Ascending aorta (tissue), 2 donors: ENCODE results near the gene OR51B4. TPM values are rescaled to one million over a fixed set of nuclear protein-coding genes. Genes with fewer than 3 reads are reported as not detected.
"Not testable (repeated sequence)": the region's sequence is repeated elsewhere in the genome, so short reads cannot be mapped to it uniquely, and the experiment has no call there.

Experiments
- DNase-seq, 2 donors: peaks; one replicate each; pipeline ENCODE4 v3.0.0-alpha.2; 2019; ENCODE audit warnings: low spot score in 2 of 2
- H3K27ac ChIP-seq, 2 donors: fragments of 200-600 bp; sonication (generic); one replicate each; pipeline ENCODE4 v1.5.1; 2016 to 2017; ENCODE audit warnings: mild to moderate bottlenecking in 1 of 2
- H3K27me3 ChIP-seq: fragments of 200-600 bp; sonication (generic); one replicate; pipeline ENCODE4 v1.5.1; 2017
- H3K36me3 ChIP-seq, 2 donors: fragments of 200-600 bp; sonication (generic); one replicate each; pipeline ENCODE4 v1.5.1; 2016
- H3K4me1 ChIP-seq, 2 donors: fragments of 200-600 bp; sonication (generic); one replicate each; pipeline ENCODE4 v1.5.1; 2016 to 2017; ENCODE audit warnings: mild to moderate bottlenecking in 1 of 2
- H3K4me3 ChIP-seq, 2 donors: fragments of 200-600 bp; sonication (generic); one replicate each; pipeline ENCODE4 v1.5.1; 2016 to 2017; ENCODE audit warnings: mild to moderate bottlenecking in 1 of 2
- H3K9me3 ChIP-seq, 2 donors: fragments of 200-600 bp; sonication (generic); one replicate each; pipeline ENCODE4 v1.5.1; 2016
- CTCF ChIP-seq, 3 experiments: fragments of 200-600 bp in 2 of 3; fragments of 450-650 bp in 1 of 3; sonication (generic) in 2 of 3; IDR thresholded peaks; one replicate each; pipeline ENCODE4 v1.5.1; 2016 to 2019; ENCODE audit warnings: antibody characterized with exemption in 3 of 3, mild to moderate bottlenecking in 1 of 3, moderate library complexity in 1 of 3
- intact Hi-C: fragments of 100-400 bp; cut with DNase I; formaldehyde crosslinking; loops from one replicate; pipeline ENCODE4 v1.15.1; 2023
- total RNA-seq: library from RNA; depleted of rRNA; stranded (reverse); fragments of >200 nt; gene quantifications from one replicate; pipeline ENCODE4 v1.1.0, GENCODE V29; 2016

OR51B4 gene
- total RNA-seq, 1 donor from 2014 or later: not detected

- Histone ChIP-seq H3K4me3 (no peak overlapping the region), H3K36me3 (no peaks in the 10 kb centered on the region), H3K9me3 (no peaks in the 10 kb centered on the region), H3K27me3 (no peaks in the 10 kb centered on the region), H3K4me1 (no peaks in the 10 kb centered on the region), H3K27ac (no peak overlapping the region)
- intact Hi-C loops: no loop called here
- TF ChIP-seq CTCF (IDR thresholded peaks at IDR 0.05): no peak
- no peak for DNase-seq
Observed at GRCh38 chr11:5266609-5267008, 35.1 kb downstream of the OR51B4 start.

GRCh38 chr11:5265832-5266231 is 35.9 kb downstream of the OR51B4 start:
- Histone ChIP-seq H3K9me3 (no peaks in the 10 kb centered on the region), H3K4me1 (no peaks in the 10 kb centered on the region), H3K27me3 (no peaks in the 10 kb centered on the region), H3K27ac (no peak overlapping the region), H3K4me3 (no peak overlapping the region), H3K36me3 (no peaks in the 10 kb centered on the region)
- intact Hi-C loops: no loop called here
- DNase-seq: no peak
- TF ChIP-seq CTCF (IDR thresholded peaks at IDR 0.05): no peak

- Histone ChIP-seq H3K4me3 (no peak overlapping the region), H3K27ac (no peak overlapping the region), H3K36me3 (no peaks in the 10 kb centered on the region), H3K27me3 (no peaks in the 10 kb centered on the region), H3K4me1 (no peaks in the 10 kb centered on the region), H3K9me3 (no peaks in the 10 kb centered on the region)
- no peak for TF ChIP-seq CTCF (IDR thresholded peaks at IDR 0.05)
- DNase-seq: no peak
- intact Hi-C loops: no loop called here
Observed at GRCh38 chr11:5258543-5259262, 43.0 kb downstream of the OR51B4 start.

GRCh38 chr11:5257296-5257695 is 44.5 kb downstream of the OR51B4 start:
- DNase-seq: no peak
- intact Hi-C loops: no loop called here
- Histone ChIP-seq H3K4me3 (no peak overlapping the region), H3K27me3 (no peaks in the 10 kb centered on the region), H3K27ac (no peak overlapping the region), H3K4me1 (no peaks in the 10 kb centered on the region), H3K9me3 (no peaks in the 10 kb centered on the region), H3K36me3 (no peaks in the 10 kb centered on the region)
- TF ChIP-seq CTCF (IDR thresholded peaks at IDR 0.05): no peak

- H3K4me3 ChIP-seq, DNase-seq, intact Hi-C loops, H3K27ac ChIP-seq, H3K4me1 ChIP-seq, H3K27me3 ChIP-seq, H3K9me3 ChIP-seq, H3K36me3 ChIP-seq: not testable (repeated sequence)
Observed at GRCh38 chr11:5254646-5255413, 46.9 kb downstream of the OR51B4 start, which contains the start of gene HBG2. Gene HBG2 (minus strand): TSS chr11:5254781. CDS start chr11:5254728, 53 bp downstream.

GRCh38 chr11:5254023-5254422 is 47.7 kb downstream of the OR51B4 start:
- intact Hi-C loops: not testable (repeated sequence)

GRCh38 chr11:5253440-5253839 is 48.3 kb downstream of the OR51B4 start:
- H3K27ac ChIP-seq, intact Hi-C loops, H3K4me3 ChIP-seq, DNase-seq, H3K36me3 ChIP-seq, H3K9me3 ChIP-seq, H3K27me3 ChIP-seq, H3K4me1 ChIP-seq: not testable (repeated sequence)

More at GRCh38 chr11:5254023-5254422, 47.7 kb downstream of the OR51B4 start:
- H3K27ac ChIP-seq, H3K36me3 ChIP-seq, H3K9me3 ChIP-seq, H3K27me3 ChIP-seq, DNase-seq, H3K4me3 ChIP-seq, H3K4me1 ChIP-seq: not testable (repeated sequence)
